Pericardium fibroblast (primary cell): ENCODE measurements around the gene CELA2A. TPM values are rescaled to one million over a fixed set of nuclear protein-coding genes. Genes with fewer than 3 reads are reported as not detected.

Experiments
- total RNA-seq: library from RNA; depleted of rRNA; stranded (reverse); fragments of >200 nt; gene quantifications from 2 replicates; pipeline ENCODE4 v1.2.3, GENCODE V29; 2015

Gene CELA2A
- total RNA-seq, result not detected in 2 replicates

GRCh38 chr1:15456313-15456954, at the start of gene CELA2A:
Gene CELA2A, plus strand, starts transcription at chr1:15456732. Its CDS starts 22 bp downstream, at chr1:15456754.

GRCh38 chr1:15409388-15410222, 46.9 kb upstream of the CELA2A start, which contains the start of gene EFHD2:
Gene EFHD2, plus strand, starts transcription at chr1:15409888. Its CDS starts 84 bp downstream, at chr1:15409972.

GRCh38 chr1:15475752-15476314, 19.3 kb downstream of the CELA2A start, which contains the start of gene CELA2B:
Gene CELA2B, plus strand, starts transcription at chr1:15476104. Its CDS starts 22 bp downstream, at chr1:15476126.

Other genes starting within 250 kb of the CELA2A start
- gene FHAD1, start 209.5 kb upstream of the CELA2A start, total RNA-seq, result 0.26 TPM in 1 of 2 replicates, not detected in the other
- 18.7 and 31.2 TPM in 2 replicates for gene EFHD2, start 46.8 kb upstream of the CELA2A start, total RNA-seq
- gene CTRC, start 18.3 kb upstream of the CELA2A start, total RNA-seq, result not detected in 2 replicates
- not detected in 2 replicates for gene CELA2B, start 19.4 kb downstream of the CELA2A start, total RNA-seq
- gene CASP9, start 67.5 kb downstream of the CELA2A start, total RNA-seq, result 5.9 and 6.8 TPM in 2 replicates
- gene DNAJC16, start 70.1 kb downstream of the CELA2A start, total RNA-seq, result 9.7 and 14.1 TPM in 2 replicates
- gene AGMAT, start 128.3 kb downstream of the CELA2A start, total RNA-seq, result 0.12 and 0.26 TPM in 2 replicates
- 5.3 and 9.9 TPM in 2 replicates for gene DDI2, start 160.7 kb downstream of the CELA2A start, total RNA-seq
- 37.3 and 40.0 TPM in 2 replicates for gene PLEKHM2, start 227.6 kb downstream of the CELA2A start, total RNA-seq